NCI-H1092 (cell line): ENCODE results near the gene FNTB.

Source experiments
- DNase-seq: peaks from one replicate; lab custom pipeline; 2025; lab: John Stamatoyannopoulos, UW

FNTB gene, protein sequence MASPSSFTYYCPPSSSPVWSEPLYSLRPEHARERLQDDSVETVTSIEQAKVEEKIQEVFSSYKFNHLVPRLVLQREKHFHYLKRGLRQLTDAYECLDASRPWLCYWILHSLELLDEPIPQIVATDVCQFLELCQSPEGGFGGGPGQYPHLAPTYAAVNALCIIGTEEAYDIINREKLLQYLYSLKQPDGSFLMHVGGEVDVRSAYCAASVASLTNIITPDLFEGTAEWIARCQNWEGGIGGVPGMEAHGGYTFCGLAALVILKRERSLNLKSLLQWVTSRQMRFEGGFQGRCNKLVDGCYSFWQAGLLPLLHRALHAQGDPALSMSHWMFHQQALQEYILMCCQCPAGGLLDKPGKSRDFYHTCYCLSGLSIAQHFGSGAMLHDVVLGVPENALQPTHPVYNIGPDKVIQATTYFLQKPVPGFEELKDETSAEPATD

GRCh38 chr14:64986648-64987437 is at the start of gene FNTB:
Gene FNTB, plus strand, starts transcription at chr14:64986895. Its CDS starts 59 bp downstream, at chr14:64986954.
- DNase-seq: peak; percentile 96

- no peak for DNase-seq
These were observed 49.4 kb upstream of the FNTB start for GRCh38 chr14:64937171-64937820.

- no peak for DNase-seq
These were observed 48.9 kb upstream of the FNTB start for GRCh38 chr14:64937821-64938193.

- no peak for DNase-seq
These were observed 47.5 kb upstream of the FNTB start for GRCh38 chr14:64938972-64939816.

DNA sequence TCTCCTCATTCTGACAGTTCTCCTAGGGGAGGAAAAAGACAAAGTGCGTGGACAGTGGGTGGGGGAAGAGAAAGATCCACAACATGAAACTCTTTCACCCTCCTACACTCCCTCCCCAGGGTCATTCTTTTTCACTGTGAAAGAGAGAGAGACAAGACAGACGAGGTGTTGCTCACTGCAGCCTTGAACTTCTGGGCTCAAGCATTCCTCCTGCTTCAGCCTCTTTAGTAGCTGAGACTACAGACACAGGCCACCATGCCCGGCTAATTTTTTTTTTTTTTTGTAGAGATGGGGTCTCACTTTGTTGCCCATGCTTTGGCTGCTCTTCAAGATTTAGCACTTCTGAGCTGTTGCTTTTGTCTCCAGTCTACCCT is 46.9 kb upstream of the FNTB start:
- no peak for DNase-seq

- no peak for DNase-seq
These were observed 46.3 kb upstream of the FNTB start for GRCh38 chr14:64940336-64940910.

- no peak for DNase-seq
These were observed 44.1 kb upstream of the FNTB start, which contains the start of gene GPX2 for GRCh38 chr14:64942531-64943111. Gene GPX2, minus strand, starts transcription at chr14:64942745. Its CDS starts 19 bp downstream, at chr14:64942726.

DNA sequence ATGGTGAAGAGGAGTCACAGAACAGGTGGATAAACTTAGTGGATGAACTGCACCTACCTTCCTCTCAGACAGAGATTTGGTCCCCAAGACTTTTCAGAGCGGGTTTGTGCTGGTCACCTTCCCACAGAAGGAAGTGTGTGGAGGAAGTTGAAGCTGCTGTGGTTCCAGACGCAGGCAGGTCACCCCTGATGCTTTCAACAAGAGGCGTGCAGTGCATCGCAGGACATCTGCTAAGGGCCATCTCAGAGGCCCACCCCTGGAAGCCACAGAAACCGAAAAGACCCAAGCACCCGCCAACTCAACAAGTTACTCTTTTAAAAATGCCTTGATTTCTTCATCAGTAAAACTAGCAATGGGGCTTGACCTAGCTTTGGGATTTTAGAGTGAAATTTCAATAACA is 43.1 kb upstream of the FNTB start:
- DNase-seq: no peak

DNA sequence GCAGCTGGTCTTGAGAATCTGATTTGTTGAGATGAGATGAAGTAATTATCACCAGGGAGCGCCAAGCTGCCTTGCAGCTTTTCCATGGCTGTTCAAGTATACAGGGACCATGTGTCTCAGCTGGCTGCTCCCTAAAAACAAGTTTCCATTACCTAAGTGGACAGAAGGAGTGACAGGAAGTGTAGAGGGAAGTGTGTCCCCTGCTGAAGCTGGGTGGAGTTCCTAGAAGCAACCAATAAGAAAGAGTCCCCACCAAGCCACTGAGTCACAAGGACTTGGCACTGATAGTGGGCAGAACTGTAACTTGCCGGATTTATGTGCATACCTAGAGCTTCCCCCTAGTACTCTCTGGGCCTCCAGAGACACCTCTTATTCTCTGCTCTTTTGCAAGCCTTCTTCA is 42.7 kb upstream of the FNTB start:
- no peak for DNase-seq

- DNase-seq: no peak
These were observed 41.8 kb upstream of the FNTB start for GRCh38 chr14:64944861-64945260.

DNA sequence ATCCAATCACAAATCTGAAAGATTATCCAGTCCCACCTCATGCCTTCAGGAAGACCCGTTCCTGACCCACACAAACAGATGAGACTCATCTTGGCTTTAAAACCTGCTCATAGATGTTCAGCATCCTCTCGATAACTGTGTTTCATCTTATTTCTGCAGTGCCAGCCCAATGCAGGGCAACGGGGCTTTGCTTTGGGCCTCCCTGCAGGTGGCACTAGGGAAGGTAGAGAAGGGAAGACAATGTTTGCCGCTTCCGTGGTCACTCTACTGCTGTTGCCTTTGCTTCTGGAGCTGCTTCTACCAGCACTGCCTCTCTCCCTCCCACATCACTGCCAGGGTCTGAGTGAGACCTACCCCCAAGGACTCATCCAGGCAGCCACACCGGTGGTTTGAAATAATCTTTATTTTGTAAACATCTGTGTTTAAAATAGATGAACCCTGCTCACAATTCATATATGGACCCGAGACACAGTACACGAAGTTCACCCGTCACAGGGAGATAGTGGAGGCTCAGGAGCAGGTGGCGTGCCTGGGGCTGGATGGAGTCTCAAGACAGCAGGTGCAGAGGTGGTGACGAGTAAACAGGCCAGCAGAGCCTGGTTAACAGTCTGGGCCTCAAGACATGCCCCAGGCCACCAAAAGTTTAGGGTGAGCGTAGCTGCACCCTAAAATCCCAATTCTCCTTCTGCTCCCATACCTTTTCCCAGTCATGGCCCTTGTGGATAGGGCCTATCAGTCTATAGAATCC is 41.1 kb upstream of the FNTB start:
- DNase-seq: no peak

DNA sequence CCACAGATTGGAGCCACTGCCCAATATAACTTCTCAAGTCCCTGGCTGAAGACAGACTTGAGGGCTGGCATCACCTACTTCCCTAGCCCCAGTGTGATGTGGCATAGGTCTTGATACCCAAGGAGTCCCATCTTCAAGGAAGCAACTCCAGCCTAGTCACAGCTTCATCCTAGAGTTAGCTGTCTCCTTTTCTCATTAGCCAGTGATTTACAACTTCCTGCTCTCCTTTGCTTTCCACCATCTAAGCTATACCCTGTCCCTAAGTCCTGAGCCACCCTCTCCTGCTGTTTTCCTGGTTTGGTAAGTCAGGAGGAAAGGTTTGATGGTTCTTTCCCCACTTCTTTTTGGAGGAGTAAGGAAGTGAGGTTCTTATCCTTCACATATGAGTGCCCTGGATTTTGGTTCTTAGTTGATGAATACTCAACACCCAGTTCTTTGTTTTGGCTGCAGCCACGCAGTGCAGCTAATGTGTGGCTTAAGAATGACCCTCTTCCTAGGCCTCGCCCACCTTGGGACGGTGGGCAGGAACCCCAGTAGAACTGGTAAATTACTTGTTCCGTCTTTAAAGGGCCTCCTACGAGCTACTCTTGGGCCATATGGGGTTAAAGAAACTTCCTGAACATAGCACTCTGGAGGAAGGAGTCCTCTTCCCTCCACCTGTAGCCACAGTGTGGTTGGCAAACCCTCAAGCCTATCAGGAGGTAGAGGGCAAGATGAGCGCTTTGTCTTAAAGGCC is 40.2 kb upstream of the FNTB start:
- no peak for DNase-seq

- DNase-seq: no peak
These were observed 38.7 kb upstream of the FNTB start for GRCh38 chr14:64947710-64948611.

- no peak for DNase-seq
These were observed 38.0 kb upstream of the FNTB start for GRCh38 chr14:64948612-64949210.

DNA sequence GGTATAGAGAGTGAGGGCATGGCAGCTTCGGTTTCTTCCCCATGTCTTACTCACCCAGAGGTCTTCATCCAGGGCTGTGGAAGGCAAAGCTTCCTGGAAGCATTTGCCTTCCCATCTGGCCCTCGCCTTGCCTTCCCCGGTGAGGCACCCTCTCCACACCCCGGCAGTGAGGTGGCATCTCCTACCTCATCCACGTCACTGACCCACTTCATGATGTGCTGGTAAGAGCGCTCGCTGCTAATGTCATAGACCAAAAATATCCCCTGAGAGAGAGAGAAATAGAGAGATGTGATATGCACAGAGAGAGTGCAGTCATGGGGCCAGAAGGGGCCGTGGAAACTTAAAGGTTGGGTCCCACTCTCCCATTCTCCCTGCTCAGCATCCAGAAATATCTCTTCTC is 35.8 kb upstream of the FNTB start:
- DNase-seq: no peak

GRCh38 chr14:64951291-64951690 is 35.4 kb upstream of the FNTB start:
- no peak for DNase-seq

- no peak for DNase-seq
These were observed 35.0 kb upstream of the FNTB start for GRCh38 chr14:64951724-64952123.
